Islet precursor cell (in vitro differentiated cells): ENCODE data around the gene CD247.
"Not testable (repeated sequence)": the region's sequence is repeated elsewhere in the genome, so short reads cannot be mapped to it uniquely, and the experiment has no call there.

Experiments used
- DNase-seq: peaks from one replicate; pipeline ENCODE4 v3.0.0-alpha.2; 2018

CD247 gene

DNA sequence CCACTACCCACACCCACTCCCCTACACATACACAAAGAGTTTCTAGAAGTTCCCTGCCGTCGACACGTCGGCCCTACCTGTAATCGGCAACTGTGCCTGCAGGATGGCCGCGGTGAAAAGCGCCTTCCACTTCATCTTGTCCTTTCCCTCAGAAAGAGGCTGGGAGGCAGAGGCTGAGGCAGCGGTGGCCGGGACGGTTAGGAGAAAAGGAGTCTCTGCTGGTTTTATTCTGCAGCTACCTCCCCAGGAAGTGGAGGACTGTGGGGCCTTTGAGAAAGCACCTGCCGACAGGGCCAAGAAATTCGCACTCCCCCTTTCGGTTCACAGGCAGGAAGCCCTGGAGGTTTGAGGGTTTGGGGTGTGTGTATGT, at the start of gene CD247:
Gene CD247, minus strand, starts transcription at position 199 of the 370 bp plus-strand sequence. Its CDS starts 64 bp downstream, at position 135.
- peak; percentile 34 for DNase-seq

DNA sequence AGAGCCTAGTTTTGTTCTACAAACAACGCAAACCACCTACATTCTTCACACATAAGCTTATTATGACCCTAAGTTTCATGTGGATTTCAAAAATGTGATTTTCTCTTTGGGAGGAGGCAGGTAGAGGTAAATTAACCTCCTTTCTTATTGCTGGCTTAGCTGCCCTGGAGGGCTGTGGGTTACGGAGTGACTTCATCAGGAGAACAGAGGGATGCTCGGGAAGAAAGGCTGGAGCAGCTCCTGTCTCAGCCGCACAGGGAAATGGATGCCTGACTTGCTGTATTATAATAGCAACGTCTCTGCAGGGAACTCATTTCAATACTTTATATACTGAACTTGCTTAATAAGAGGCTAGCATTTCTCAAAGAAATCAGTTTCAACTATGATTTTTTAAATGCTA, 49.3 kb upstream of the CD247 start:
- DNase-seq, result no peak

GRCh38 chr1:167566766-167567165, 48.4 kb upstream of the CD247 start:
- peak; percentile 67 for DNase-seq

- no peak for DNase-seq
Observed at GRCh38 chr1:167565922-167566321, 47.6 kb upstream of the CD247 start.

GRCh38 chr1:167564612-167565270, 46.4 kb upstream of the CD247 start:
- peak; percentile 65 for DNase-seq

DNA sequence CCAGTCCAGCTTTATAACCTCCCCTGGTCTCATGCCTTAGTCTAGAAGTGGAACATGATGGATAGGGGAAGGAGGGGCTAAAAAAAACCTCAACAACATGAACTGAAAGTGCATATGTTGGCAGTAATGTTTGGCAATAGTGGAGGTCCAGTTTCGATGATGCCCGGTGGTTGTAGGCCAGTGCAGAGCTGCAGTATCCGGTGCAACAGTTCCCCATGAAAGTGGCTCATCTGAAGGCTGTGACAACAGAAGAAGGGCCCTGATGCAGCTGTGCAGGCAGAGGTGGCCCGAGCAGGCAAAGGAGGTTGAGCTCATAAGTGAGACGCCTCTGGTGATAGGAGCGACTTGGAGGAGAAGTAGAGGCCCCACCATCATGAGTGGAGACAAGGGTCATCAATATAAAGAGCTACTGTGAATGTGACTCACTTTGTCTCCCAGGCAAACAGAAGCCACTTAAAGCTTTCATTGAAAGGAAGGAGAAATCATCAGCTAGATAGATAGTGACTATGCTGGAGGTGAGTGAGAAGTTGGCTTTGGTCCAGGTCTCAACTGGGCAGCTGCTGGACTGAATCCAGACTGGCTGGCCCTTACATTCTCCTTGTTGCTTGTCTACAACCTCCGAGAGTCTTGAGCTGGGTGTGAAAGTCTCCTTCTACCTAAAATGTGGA, 45.4 kb upstream of the CD247 start:
- DNase-seq, result no peak

GRCh38 chr1:167562702-167563101, 44.4 kb upstream of the CD247 start:
- DNase-seq, result no peak

DNA sequence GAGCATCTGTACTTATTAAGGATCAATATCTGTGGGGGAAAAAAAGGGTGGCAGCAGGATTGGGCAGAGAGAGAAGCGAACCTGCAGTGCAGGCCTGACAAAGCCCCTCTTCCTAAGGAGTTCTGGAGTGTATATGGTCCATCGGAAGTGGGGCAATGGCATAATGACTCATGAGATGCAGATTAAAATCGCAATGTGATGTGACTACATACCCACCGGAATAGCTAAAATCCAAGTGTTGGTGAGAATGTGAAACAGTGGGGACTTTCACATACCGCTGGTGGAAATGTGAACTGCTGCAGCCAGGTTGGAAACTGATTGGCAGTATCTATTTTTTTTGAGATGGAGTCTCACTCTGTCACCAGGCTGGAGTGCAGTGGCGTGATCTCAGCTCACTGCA, 43.4 kb upstream of the CD247 start:
- no peak for DNase-seq

GRCh38 chr1:167555971-167556714, 37.8 kb upstream of the CD247 start:
- peak; percentile 86 for DNase-seq

DNA sequence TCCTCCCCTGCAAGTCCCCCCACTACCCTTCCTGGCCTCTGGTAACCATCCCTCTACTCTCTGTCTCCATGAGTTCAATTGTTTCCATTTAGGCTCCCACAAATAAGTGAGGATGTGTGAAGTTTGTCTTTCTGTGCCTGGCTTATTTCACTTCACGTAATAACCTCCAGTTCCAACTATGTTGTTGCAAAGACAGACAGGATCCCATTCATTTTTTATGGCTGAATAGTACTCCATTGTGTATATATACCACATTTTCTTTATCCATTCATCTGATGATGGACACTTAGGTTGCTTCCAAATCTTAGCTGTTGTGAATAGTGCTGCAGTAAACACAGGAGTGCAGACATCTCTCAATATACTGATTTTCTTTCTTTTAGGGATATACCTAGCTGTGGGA, 36.7 kb upstream of the CD247 start:
- DNase-seq, result not testable (repeated sequence)

GRCh38 chr1:167554028-167554779, 35.9 kb upstream of the CD247 start:
- no peak for DNase-seq

DNA sequence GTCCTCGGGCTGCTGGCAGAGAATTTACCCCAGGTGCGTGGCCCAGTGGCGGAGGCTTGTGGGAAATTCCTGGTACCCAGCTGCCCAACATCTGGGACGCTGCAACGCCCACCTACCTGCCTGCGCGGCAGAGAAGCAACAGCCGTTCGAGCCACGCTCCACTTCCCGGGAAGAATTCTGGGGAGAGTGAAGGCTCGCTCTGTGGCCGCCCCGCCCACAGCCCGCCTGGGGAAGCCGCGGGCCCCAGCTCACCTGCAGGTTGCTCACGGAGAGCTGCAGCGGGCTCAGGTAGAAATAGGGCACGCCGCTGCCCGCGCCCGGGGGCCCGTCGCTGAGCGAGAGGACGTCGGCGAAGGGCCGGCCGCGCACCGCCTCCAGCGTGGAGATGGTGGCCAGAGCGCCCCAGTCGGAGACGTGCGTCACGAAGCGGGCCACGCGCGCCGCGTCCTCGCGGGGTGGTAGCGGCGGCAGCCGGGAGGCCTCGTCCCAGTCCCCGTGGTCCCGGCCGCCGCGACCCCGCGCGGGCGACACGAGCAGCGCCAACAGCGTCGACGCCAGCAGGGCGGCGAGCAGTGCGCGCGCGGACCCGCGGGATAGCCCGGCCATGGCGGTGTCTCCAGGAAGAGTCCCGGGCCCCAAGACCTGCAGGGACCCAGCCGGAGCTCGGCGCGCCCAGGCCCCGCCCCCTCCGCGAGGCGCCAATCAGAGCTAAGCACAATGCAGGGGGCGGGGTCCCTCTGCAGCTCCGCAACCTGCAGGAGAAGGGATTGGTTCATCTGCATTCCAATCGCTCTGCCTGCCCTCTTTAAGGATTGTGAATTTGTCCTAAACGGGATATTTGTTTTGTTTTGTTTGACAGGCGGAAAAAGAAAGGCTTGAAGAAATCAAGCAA, 35.1 kb upstream of the CD247 start, which contains the start of gene CREG1:
Gene CREG1, minus strand, starts transcription at position 627 of the 892 bp plus-strand sequence.
- peak; percentile 98 for DNase-seq

DNA sequence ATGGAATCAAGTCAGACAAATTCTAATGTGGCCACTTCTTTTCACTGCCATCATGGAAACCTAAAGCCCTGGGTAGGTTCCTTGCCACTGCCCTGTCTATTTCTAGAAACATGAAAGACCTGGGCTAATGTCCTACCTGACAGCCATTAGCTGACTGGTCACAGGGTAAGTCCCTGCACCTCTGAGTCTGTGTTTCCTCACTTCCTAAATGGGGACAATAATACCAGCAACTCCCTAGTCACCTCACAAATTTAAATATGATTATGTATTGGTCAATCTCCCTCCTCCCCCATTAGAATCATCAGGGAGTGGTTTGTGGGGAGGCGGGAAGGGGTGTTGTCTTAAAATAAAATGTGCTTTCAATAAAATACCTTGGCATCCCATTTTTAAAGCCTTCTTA, 33.0 kb upstream of the CD247 start:
- no peak for DNase-seq

- no peak for DNase-seq
Observed at GRCh38 chr1:167548059-167548932, 30.0 kb upstream of the CD247 start.

DNA sequence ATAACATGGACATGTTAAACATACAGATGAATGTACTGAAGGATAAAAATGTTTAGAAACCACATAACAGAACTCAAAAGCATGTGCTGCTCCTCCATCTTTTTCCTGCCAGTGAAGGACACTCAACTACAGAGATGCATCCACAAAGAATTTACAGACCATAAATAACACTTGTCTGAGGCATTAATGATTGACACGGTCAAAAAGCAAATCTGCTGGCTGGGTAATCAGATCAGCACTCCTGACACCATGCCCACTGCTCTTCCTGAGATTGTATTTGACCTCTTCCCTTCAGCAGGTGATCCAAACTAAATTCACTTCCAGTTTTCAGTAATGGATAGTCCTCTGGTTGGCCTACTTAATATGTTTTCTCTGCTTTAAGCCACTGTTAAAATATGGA, 28.6 kb upstream of the CD247 start:
- no peak for DNase-seq

DNA sequence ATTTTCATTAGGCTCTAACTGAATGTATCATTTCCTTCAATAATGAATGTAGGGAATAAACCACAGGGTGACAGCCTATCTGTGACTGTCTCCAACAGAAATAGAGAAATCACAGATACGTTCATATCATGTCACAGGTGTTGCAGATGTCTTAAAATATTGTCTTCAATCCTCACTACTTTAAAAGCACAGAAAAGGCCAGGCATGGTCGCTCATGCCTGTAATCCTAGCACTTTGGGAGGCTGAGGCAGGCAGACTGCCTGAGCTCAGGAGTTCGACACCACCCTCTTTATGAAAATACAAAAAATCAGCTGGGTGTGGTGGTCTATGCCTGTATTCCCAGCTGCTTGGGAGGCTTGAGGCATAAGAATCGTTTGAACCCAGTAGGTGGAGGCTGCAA, 27.0 kb upstream of the CD247 start:
- no peak for DNase-seq

- no peak for DNase-seq
Observed at GRCh38 chr1:167544447-167545093, 26.2 kb upstream of the CD247 start.

GRCh38 chr1:167543199-167543990, 25.1 kb upstream of the CD247 start:
- no peak for DNase-seq
